ENCODE data around the gene HACD2.

DNA sequence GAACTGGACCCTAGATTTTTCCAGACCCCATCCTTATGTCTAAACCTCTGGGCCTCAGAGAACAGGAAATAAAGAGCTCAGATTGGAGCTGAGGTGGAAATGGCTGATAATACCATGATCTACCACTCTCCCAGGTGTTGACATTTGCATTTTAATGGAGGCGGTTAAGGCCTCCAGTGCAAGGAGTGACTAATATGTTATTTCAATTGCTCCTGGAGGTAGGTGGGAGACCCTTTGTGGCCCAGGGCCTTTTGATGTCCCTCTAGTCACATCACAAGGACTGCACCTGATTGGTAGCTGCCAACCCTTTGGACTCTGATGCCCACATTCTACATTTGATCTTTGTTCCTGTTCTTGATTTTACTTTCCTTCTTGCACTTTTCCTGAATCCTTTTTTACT, 127.0 kb downstream of the HACD2 start:
- TF ChIP-seq ZNF134 (CRISPR knock-in tag; conservative IDR thresholded peaks at IDR 0.05): no peak
- TF ChIP-seq, protein P1, sequence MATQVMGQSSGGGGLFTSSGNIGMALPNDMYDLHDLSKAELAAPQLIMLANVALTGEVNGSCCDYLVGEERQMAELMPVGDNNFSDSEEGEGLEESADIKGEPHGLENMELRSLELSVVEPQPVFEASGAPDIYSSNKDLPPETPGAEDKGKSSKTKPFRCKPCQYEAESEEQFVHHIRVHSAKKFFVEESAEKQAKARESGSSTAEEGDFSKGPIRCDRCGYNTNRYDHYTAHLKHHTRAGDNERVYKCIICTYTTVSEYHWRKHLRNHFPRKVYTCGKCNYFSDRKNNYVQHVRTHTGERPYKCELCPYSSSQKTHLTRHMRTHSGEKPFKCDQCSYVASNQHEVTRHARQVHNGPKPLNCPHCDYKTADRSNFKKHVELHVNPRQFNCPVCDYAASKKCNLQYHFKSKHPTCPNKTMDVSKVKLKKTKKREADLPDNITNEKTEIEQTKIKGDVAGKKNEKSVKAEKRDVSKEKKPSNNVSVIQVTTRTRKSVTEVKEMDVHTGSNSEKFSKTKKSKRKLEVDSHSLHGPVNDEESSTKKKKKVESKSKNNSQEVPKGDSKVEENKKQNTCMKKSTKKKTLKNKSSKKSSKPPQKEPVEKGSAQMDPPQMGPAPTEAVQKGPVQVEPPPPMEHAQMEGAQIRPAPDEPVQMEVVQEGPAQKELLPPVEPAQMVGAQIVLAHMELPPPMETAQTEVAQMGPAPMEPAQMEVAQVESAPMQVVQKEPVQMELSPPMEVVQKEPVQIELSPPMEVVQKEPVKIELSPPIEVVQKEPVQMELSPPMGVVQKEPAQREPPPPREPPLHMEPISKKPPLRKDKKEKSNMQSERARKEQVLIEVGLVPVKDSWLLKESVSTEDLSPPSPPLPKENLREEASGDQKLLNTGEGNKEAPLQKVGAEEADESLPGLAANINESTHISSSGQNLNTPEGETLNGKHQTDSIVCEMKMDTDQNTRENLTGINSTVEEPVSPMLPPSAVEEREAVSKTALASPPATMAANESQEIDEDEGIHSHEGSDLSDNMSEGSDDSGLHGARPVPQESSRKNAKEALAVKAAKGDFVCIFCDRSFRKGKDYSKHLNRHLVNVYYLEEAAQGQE (IDR thresholded peaks at IDR 0.05; ENCODE audit: borderline replicate concordance): no peak
- TF ChIP-seq, protein P1 (CRISPR knock-in tag; IDR thresholded peaks at IDR 0.05; ENCODE audit: low read depth): no peak
- no peak for TF ChIP-seq ERF (CRISPR knock-in tag; IDR thresholded peaks at IDR 0.05)
- TF ChIP-seq ZFP1 (CRISPR knock-in tag; IDR thresholded peaks at IDR 0.05): no peak
